ENCODE results near the gene UBA7.
A peak's percentile ranks its signal among the peaks of the same experiment; 100 is the strongest.

The UBA7 gene

DNA sequence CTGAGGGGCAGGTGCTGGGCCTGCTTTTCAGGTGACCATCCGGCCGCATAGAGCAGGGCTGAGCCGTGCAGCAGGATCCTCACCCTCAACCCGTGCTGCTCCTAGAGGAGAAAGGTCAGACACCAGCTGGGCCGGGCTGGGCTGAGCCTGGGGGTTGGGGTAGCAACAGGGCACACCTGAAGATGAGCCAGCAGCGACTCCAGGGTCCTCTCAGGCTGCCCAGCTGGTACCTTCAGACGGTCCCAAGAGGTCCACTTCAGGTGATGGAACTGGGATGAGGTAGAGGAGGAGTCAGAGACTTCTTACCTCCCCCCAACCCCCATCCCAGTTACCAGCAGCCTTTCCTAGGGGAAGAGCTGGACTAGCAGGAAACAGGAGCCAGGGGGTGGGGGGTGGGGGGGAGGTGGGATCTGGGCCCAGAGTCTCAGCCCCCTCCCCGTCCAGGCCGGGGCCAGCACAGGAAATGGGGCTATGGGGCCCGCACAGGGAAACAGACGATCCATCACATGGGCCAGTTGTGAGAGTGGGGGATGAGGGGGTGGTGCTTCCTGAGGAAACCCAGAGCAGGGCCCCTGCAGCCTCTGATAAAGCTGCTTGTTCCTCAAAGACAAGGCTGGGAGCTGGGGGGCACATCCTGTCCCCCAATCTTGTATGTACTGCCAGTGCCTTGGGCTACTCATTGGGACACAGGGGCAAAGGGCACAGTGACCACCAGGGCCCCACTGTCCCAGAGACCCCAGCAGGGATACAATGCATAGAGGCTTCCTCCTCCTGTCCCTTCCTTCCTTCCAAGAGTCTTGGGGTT lies 7.7 kb downstream of the UBA7 start:
- no peak for DNase-seq (ENCODE audit: low spot score)

DNA sequence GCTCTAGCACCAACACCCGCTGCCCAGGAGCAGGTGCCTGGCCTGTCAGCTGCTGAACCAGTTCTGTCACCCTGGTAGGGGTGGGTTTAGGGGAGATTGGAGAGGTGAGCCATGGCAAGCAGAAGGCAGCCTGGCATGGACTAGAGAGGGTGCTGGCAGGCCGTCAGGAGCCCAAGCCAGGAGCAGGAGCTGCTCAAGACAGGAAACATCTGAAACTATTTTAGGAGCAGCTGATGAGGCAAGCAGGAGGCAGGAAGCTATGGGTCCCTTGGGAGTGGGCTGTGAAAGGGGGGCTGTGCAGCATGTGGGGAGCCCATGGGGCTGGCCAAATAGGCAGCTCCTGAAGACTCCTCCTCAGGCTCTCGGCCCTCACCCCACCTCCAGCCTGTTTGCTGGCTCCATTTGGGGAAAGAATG lies 8.4 kb downstream of the UBA7 start:
- DNase-seq (ENCODE audit: low spot score), result peak; percentile 95

DNA sequence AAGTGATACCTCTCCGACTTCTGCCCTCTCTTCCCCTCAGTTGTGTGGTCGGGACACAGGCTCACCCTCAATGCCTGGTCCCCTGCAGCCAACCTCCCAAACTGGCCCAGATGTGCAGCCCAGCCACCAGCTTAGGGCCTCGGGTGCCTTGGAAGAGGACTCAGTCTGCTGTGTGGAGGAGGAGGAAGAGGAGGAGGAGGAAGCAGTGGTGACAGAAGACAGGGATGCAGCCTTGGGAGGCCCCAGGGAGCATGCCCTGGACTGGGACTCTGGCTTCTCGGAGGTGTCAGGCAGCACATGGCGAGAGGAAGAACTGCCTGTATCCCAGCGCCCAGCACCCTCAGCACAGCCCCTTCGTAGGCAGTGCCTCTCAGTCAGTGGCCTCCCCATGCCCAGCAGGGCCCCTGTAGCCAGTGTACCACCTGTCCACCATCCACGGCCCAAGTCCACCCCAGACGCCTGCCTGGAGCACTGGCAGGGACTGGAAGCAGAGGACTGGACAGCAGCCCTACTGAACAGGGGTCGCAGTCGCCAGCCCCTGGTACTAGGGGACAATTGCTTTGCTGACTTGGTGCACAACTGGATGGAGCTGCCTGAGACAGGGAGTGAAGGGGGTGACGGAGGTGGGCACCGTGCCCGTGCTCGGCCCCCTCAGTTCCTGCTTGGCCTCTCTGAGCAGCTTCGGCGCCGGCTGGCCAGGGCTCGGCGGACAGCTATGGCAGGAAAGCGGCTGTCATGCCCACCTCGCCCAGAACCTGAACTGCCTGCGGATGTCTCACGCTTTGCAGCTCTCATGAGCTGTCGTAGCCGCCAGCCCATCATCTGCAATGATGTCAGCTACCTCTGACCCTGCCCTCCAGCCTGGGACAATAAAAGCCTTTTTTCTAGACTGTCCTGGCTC lies 9.4 kb downstream of the UBA7 start:
- DNase-seq (ENCODE audit: low spot score), result no peak

DNA sequence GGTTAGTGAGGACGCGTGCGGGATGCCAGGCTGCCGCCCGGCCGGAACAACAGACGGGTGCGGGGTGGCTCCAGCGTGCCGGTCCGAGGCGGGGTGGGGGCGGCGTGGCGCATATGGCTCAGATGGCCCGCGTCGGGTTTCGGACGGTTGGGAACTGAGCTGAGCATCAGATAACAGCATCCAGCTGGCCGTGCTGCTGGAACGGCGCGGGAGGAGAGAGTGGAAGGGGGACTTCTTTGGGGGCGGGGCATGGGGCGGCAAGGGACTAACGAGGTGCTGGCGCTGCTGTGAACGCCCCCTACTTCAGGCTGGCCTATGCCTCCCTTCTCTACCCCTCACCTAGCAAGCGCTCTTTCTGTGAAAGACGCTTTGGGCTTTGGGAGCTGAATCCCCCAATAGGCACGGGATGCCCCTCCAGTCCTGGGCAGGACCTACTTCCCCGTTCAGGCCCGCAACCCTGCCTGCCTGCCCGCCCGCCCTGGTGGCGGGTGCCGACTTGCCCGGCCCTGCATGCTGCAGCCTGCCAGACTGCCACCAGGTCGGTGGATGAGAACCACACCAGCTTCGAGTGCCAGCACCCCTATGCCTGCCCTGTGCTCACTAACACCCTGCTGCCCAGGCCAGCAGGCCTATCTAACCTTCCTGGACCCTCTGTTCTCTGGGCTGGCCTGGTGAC lies 10.2 kb downstream of the UBA7 start:
- peak; percentile 67 for DNase-seq (ENCODE audit: low spot score)

DNA sequence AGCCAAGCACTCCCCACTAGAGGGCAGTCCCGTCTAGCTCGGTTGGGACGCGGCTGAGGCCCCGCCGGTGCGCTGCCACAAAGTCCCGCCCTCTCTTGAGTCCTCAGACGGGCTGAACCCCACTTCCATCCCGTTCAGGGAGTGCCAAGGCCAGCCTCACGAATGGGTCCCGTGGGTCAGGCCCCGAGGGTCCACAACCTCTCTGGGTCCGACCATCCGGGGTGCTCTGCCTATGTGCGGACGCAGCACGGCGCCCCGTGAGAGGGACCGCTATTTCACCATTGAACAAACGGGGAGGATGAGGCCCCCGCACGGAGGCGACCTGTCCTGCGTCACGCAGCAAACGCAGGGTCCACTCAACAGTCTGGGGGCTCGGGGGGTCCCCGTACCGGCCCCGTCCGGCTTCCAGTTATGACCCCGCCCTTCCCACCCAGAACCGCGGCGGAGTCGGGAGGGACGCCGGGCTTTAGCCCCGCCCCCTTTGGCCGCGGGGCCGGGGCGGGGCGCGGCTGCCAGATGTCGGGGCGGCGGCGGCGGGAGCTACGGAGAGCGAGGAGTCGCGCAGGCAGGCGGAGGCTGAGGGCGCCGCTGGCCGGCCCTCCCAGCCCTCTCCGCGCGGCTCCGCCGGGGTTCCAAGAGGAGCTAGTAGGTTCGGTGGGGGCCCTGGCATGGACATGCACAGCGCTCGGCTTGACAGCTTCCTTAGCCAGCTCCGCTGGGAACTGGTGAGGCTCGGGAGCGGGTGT lies 10.9 kb downstream of the UBA7 start, which contains the start of gene INKA1:
INKA1 (plus strand) TSS at position 543 of the 746 bp plus-strand sequence; CDS start at position 675, 132 bp downstream.
- peak; percentile 94 for DNase-seq (ENCODE audit: low spot score)

DNA sequence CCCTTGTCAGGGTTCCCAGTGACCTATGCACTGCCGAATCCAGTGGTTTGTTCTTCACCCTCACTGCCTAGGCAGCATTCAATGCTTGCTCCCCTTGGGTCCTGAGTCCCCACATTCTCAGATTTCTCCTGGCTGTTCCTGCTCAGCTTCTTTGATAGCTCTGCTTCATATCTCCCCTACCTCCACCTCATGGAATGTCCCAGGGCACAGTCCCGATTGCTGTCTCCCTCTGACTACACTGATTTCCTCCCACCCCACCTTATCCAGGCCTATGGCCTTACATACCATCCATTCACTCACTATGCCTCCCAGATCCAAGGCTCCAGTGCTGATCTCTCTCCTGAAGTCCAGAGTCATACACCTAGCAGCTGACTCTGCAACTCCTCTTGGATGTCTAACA lies 12.6 kb downstream of the UBA7 start:
- DNase-seq (ENCODE audit: low spot score), result no peak

DNA sequence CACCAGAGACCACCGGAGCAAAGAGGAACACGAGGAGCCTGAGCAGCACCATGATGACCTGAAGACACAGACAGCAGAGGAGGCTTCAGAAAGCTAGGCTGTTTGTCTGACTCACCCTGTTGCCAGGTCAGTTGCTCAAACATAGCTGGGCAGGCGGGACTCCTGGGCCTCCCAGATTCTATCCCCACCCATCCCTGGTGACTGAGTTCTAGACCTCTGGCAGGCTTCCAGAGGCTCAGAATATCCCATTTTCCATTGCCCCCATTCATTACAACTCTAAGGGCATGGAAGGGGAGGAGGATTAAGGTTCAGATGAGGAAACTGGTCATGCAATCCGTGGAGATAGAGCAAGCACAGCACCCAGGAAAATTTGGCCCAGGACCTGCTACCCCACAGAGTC lies 14.0 kb downstream of the UBA7 start, which contains the start of gene CDHR4:
CDHR4 (minus strand) TSS at position 113 of the 400 bp plus-strand sequence; CDS start at position 52, 61 bp downstream.
- DNase-seq (ENCODE audit: low spot score), result peak; percentile 96

GRCh38 chr3:49799105-49799504 lies 14.6 kb downstream of the UBA7 start:
- no peak for DNase-seq (ENCODE audit: low spot score)

DNA sequence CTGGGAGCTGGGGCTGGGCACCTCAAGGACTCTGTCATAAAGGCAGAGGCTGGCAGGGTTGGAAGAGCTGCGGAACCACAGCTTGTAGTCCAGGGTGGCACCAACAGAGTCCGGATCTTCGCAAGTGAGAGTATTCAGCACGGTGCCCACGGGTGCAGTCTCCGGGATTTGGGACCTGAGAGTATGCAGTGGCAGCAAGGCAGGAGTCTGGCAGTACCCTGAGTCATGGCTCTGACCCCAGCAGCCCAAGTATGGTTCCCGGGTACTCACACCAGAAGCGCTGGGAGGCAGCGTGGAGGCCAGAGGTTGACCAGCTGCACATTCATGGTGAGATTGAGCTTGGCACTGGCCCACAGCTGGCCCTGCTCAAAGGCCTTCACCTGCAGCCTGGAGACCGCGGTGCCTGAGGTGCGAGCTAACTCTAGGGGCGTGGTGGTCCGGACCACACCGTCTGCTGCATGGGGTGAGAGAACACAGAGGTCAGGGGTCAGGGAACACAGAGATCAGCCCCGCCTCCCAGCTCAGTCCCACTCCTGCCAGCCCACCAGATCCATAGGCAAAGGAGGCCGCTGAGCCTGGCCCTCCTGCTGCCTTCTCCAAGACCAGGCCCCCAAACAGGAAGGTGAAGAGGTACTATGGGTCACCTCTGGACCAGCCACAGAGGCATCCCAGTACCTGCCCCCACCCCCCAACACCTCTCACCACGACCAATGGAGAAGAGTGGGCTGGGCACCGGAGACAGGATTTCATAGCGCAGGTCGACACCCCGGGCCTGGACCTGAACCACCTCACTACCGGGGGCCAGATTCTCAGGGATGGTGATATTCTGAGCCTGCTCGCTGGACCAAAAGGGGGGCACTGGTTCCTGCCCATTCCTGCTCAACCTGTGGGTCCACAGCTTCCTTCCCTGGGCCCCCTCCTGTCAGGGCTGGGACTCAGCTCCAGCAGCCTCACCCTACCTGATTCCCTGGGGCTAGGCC lies 18.5 kb downstream of the UBA7 start:
- DNase-seq (ENCODE audit: low spot score), result no peak

- no peak for DNase-seq (ENCODE audit: low spot score)
These were observed 19.3 kb downstream of the UBA7 start for GRCh38 chr3:49794431-49794830.

DNA sequence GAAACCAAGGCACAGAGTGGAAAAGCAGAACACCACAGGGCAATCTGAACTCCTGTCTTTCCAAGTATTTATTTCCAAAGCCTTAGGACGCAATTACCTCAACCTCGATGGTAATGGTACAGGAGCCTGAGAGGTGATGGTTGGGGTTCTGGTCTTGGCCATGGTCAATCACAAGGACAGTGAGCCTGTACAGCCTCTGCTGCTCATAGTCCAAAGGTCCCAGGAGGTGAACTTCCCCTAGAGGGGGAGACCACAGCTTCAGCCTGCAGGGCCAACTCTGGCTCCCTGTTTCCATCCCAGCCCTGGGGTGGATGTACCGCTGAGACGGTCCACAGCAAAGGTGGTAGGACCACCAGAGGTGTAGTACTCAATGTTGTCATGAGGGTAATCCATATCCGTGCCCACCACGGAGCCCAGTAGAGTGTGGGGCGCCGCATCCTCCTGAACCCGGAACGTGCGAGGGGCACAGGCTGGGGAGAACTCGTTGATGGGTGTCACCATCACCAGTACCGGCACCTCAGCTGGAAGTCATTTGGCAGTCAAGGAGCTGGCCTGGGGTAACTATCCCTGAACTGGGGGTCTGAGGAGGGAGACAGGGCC lies 20.2 kb downstream of the UBA7 start:
- DNase-seq (ENCODE audit: low spot score), result no peak

GRCh38 chr3:49792371-49793150 lies 21.2 kb downstream of the UBA7 start:
- no peak for DNase-seq (ENCODE audit: low spot score)

GRCh38 chr3:49791571-49791970 lies 22.2 kb downstream of the UBA7 start:
- no peak for DNase-seq (ENCODE audit: low spot score)

DNA sequence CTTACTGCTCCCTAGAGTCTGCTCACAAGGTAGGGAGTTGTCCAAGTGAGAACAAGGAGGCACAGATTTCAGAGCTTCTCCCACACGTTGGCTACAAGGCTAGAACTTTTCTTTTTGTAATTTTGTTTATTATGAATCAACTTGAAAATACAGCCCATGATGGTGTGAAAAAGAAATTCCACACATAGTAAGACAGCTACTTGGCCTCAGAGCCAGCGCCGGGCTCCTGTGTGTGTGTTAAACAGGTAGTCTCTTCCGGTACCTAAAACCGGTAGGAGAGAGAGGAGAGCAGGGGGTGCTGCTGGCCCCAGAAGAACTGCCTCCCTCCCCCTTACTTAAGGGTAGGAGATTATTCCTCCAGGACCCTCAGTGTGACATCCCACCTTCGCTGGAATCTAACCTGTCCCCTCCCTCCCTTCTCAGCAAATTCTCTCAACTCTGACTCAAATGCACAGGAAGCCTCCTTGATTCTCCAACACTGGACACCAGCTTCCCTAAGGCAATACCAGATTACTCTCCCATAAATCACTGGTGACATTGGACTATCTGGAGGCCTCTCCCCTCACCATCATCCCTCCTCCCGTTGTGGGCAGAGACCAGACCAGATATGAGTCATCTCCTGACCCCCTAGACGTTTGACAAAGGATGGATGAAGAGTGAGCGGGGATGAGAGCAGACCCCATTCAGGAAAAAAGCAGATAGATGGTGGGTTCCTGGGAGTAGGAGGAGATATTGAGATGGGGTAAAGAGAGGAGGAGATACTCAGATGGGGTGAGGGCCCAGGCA lies 22.9 kb downstream of the UBA7 start:
- no peak for DNase-seq (ENCODE audit: low spot score)

GRCh38 chr3:49788056-49788455 lies 25.7 kb downstream of the UBA7 start:
- DNase-seq (ENCODE audit: low spot score), result no peak

GRCh38 chr3:49787536-49787935 lies 26.2 kb downstream of the UBA7 start:
- no peak for DNase-seq (ENCODE audit: low spot score)

- peak; percentile 6 for DNase-seq (ENCODE audit: low spot score)
These were observed 26.6 kb downstream of the UBA7 start for GRCh38 chr3:49787182-49787464.

DNA sequence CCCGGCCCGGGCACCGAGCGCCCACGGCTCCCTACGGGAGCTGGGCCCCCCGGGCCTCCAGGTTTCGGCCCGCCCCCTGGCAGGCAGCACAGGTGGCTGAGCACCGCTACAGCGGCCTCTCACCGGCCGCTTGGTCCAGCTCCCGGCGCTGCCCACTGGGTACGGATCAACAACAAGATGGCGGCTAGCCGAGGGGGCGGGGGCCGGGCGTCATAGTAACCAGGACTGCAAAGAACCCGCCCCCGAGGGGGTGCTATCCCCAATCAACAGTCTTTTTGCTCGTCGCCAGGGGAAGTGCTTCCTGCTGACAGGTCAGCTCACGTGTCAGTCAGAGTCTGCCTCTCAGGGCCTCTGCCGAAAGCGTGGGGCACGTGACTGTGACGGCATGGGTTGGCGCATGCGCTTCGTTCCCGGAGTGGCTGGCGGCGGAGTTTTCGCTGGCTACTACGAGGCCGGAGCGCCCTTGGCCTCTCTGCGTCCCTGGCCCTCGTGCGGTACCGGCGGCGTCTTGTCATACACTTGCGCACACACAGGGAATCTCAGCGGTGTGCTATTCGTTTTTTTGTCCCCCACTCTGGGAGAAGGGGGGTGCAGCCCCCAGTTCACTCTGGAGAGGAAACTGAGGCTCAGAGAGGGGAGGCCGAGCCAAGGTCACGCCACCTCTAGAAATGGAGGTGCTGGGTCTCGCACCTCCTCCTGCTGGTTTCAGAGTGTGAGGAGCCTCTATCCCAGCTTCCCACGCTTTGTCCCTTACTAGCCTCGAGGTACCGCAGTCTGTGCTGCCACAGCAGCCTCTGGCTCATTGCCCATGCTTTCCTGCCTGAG lies 27.2 kb downstream of the UBA7 start, which contains the start of gene IP6K1:
IP6K1 (minus strand) TSS at position 186 of the 825 bp plus-strand sequence. CDS start 38,502 bp downstream, outside the sequence.
- peak; percentile 100 for DNase-seq (ENCODE audit: low spot score)

Measured in hepatic stellate cell (primary cell).